Measurements from ENCODE around the gene IFT25. TPM values are rescaled to one million over a fixed set of nuclear protein-coding genes. Genes with fewer than 3 reads are reported as not detected.
A peak's percentile ranks its signal among the peaks of the same experiment; 100 is the strongest.

IFT25 gene
- total and polyA plus RNA-seq, 2 donors, result 39.9 to 52.3 TPM

DNA sequence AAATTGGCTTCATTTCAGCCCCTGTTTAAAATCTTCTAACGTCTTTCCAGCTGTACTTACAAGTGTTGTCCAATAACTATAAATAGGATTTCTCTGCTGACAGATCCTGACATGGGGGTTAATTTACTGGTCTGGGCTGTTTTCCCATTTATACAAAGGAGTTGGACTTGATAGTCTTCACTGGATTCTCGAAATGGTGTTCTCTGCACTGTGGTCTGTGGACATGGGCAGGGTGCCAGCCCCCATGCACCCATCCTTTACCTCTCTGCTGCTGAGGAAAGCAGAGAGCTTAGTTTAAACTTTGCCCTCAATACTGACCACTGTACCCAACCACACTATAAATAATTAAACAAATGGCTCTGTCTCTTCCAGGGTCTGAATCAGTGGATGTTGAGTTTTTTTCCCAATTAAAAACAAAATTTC lies 46.3 kb downstream of the IFT25 start:
- Histone ChIP-seq H3K4me3 (ENCODE audit: low read length in 2 of 2) (no peak overlapping the region), H3K27ac (ENCODE audit: low read depth in 1 of 2, low read length in 1 of 2) (no peak overlapping the region), H3K36me3 (ENCODE audit: control insufficient read depth in 2 of 2, insufficient read depth in 2 of 2, low read length in 1 of 2) (no peaks in the 10 kb centered on the region), H3K4me1 (ENCODE audit: control insufficient read depth in 2 of 2, insufficient read depth in 2 of 2, low read length in 2 of 2) (no peaks in the 10 kb centered on the region), H3K9me3 (ENCODE audit: control insufficient read depth in 2 of 2, insufficient read depth in 1 of 2, low read length in 1 of 2) (no peaks in the 10 kb centered on the region), H3K27me3 (ENCODE audit: control insufficient read depth in 2 of 2, insufficient read depth in 1 of 2, low read length in 1 of 2) (no peaks in the 10 kb centered on the region)
- DNase-seq (ENCODE audit: low read depth in 6 of 9, low spot score in 9 of 9), result no peak
- WGBS, result 37% methylated on average over 2 of the region's 2 CpGs

DNA sequence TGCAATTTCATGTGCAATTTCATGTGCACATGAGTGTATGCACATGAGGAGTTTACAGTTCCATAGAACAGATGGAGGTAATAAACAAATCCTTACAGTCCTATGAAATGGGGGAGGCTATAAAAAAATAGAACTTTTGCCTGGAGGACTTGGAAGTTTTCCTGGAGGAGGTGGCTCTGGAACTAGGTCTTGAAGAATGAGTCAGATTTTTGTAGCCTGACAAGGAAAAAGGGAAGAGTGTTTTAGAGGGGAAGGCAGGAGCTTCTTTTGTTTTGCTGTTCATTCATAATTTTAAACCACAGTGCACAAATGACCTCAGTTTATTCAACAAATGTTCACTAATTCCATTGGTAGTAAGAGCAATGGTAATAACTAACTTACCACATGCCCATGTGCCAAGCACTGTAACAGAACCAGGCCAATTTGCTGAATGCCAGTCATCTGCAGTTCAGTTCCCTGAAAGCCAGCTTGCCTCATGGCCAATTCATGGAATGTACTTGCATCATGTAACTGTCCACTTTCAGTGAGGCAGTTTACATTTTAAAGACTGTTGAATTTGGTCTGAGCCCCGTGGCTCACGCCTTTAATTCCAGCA lies 48.8 kb downstream of the IFT25 start:
- no peaks in the 10 kb centered on the region for H3K27me3 ChIP-seq (ENCODE audit: control insufficient read depth in 2 of 2, insufficient read depth in 1 of 2, low read length in 1 of 2)
- no peak for DNase-seq (ENCODE audit: low read depth in 6 of 9, low spot score in 9 of 9)
- H3K4me1 ChIP-seq (ENCODE audit: control insufficient read depth in 2 of 2, insufficient read depth in 2 of 2, low read length in 2 of 2), result no peaks in the 10 kb centered on the region
- H3K4me3 ChIP-seq (ENCODE audit: low read length in 2 of 2), result no peak overlapping the region
- H3K27ac ChIP-seq (ENCODE audit: low read depth in 1 of 2, low read length in 1 of 2), result no peak overlapping the region
- 98% methylated on average over 2 of the region's 2 CpGs for WGBS
- no peaks in the 10 kb centered on the region for H3K36me3 ChIP-seq (ENCODE audit: control insufficient read depth in 2 of 2, insufficient read depth in 2 of 2, low read length in 1 of 2)
- H3K9me3 ChIP-seq (ENCODE audit: control insufficient read depth in 2 of 2, insufficient read depth in 1 of 2, low read length in 1 of 2), result no peaks in the 10 kb centered on the region

DNA sequence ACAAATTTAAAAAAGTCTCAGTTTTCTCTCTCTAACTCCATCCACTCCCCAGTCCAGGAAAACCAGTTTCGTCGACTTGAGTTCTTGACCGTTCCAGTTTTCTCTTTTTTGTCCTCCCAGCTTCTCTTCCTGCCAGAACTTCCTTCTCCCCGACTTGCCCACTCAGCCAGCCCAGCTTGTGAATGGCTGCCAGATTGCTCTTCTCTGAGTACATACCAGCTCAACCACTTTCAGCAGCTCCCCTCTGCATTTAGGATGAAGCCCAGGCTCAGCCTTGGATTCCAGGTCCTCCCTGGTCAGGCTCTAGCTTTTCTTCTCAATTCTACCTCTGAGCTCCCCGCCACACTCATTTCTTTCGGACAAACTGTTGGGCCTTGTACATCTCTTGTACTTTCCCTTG lies 50.1 kb downstream of the IFT25 start:
- Histone ChIP-seq H3K36me3 (ENCODE audit: control insufficient read depth in 2 of 2, insufficient read depth in 2 of 2, low read length in 1 of 2) (no peaks in the 10 kb centered on the region), H3K4me3 (ENCODE audit: low read length in 2 of 2) (no peak overlapping the region), H3K27ac (ENCODE audit: low read depth in 1 of 2, low read length in 1 of 2) (no peak overlapping the region), H3K4me1 (ENCODE audit: control insufficient read depth in 2 of 2, insufficient read depth in 2 of 2, low read length in 2 of 2) (peaks cover 2 to 3% of the 10 kb centered on the region in 2 donors), H3K9me3 (ENCODE audit: control insufficient read depth in 2 of 2, insufficient read depth in 1 of 2, low read length in 1 of 2) (no peaks in the 10 kb centered on the region), H3K27me3 (ENCODE audit: control insufficient read depth in 2 of 2, insufficient read depth in 1 of 2, low read length in 1 of 2) (no peaks in the 10 kb centered on the region)
- DNase-seq (ENCODE audit: low read depth in 6 of 9, low spot score in 9 of 9), result no peak
- WGBS, result 75% methylated on average over 6 of the region's 6 CpGs

DNA sequence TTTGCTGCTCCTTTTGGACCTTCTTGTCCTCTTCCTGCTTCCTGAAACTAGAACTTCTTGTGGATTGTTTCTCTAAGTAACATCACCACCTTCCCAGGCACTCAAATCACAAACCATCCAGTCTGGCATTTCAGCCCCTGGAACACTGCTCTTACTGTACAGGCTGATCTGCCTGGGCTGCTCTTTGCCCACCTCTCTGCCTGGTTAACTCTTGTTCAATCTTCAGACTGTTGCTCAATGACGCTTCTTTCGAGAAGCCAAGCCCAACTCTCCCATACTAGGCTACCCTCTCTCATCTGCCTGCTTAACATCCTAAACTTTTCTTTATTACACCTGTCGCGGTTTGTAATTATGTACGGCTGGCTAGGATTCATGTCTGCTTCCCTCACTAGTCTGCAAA lies 50.9 kb downstream of the IFT25 start:
- H3K27me3 ChIP-seq (ENCODE audit: control insufficient read depth in 2 of 2, insufficient read depth in 1 of 2, low read length in 1 of 2), result no peaks in the 10 kb centered on the region
- H3K36me3 ChIP-seq (ENCODE audit: control insufficient read depth in 2 of 2, insufficient read depth in 2 of 2, low read length in 1 of 2), result no peaks in the 10 kb centered on the region
- DNase-seq (ENCODE audit: low read depth in 6 of 9, low spot score in 9 of 9), result no peak
- no peak overlapping the region for H3K4me3 ChIP-seq (ENCODE audit: low read length in 2 of 2)
- H3K27ac ChIP-seq (ENCODE audit: low read depth in 1 of 2, low read length in 1 of 2), result no peak overlapping the region
- WGBS, result 98% methylated on average over 5 of the region's 5 CpGs
- peaks cover 5 to 8% of the 10 kb centered on the region in 2 donors for H3K4me1 ChIP-seq (ENCODE audit: control insufficient read depth in 2 of 2, insufficient read depth in 2 of 2, low read length in 2 of 2)
- no peaks in the 10 kb centered on the region for H3K9me3 ChIP-seq (ENCODE audit: control insufficient read depth in 2 of 2, insufficient read depth in 1 of 2, low read length in 1 of 2)

DNA sequence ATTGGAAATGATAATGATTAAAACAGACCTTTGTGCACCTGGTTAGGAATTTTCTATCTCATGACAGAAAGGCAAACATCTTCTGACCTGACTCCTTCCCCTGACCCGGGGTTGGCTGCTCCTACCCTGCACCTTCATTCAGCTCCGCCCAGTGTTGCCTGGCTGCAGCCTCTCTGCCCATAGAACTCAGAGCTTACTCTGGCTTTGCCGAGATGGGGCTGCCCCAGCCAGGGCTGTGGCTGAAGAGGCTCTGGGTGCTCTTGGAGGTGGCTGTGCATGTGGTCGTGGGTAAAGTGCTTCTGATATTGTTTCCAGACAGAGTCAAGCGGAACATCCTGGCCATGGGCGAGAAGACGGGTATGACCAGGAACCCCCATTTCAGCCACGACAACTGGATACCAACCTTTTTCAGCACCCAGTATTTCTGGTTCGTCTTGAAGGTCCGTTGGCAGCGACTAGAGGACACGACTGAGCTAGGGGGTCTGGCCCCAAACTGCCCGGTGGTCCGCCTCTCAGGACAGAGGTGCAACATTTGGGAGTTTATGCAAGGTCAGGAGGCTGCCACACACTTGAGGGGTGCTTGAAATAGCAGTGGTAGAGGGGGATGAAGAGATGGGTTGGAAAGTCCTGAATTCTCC lies 51.4 kb downstream of the IFT25 start, which contains the start of gene DIO1:
TSS of gene DIO1 (plus strand) at position 189 of the 638 bp plus-strand sequence. CDS start at position 213, 24 bp downstream.
- Histone ChIP-seq H3K27me3 (ENCODE audit: control insufficient read depth in 2 of 2, insufficient read depth in 1 of 2, low read length in 1 of 2) (no peaks in the 10 kb centered on the region), H3K27ac (ENCODE audit: low read depth in 1 of 2, low read length in 1 of 2) (no peak within 1 kb of the TSS), H3K4me1 (ENCODE audit: control insufficient read depth in 2 of 2, insufficient read depth in 2 of 2, low read length in 2 of 2) (peaks cover 6 to 11% of the 10 kb centered on the region in 2 donors), H3K36me3 (ENCODE audit: control insufficient read depth in 2 of 2, insufficient read depth in 2 of 2, low read length in 1 of 2) (no peaks in the 10 kb centered on the region), H3K4me3 (ENCODE audit: low read length in 2 of 2) (no peak within 1 kb of the TSS), H3K9me3 (ENCODE audit: control insufficient read depth in 2 of 2, insufficient read depth in 1 of 2, low read length in 1 of 2) (no peaks in the 10 kb centered on the region)
- DNase-seq (ENCODE audit: low read depth in 6 of 9, low spot score in 9 of 9), result no peak
- WGBS, result 93% methylated on average over 14 of the region's 14 CpGs

DNA sequence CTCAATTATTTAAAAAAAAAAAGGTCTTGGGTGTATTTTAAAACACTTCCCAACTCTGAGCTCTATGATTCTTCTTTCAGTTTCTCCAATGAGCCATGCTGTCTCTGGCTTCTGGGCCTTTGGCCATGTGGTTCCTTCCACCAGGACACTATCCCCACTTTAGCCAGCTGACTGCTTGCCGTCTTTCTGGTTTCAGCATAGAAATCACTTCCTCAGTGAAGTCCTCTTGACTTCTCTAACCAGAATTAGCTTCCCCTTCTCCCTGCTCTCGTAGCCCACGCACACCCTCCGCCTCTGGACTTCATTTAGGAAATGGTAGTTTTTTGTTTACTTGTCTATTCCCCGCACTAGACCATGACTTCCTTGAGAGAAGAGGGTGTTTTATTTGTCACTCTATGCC lies 52.6 kb downstream of the IFT25 start:
- H3K27me3 ChIP-seq (ENCODE audit: control insufficient read depth in 2 of 2, insufficient read depth in 1 of 2, low read length in 1 of 2), result no peaks in the 10 kb centered on the region
- H3K27ac ChIP-seq (ENCODE audit: low read depth in 1 of 2, low read length in 1 of 2), result no peak overlapping the region
- H3K4me1 ChIP-seq (ENCODE audit: control insufficient read depth in 2 of 2, insufficient read depth in 2 of 2, low read length in 2 of 2), result peaks cover 7 to 12% of the 10 kb centered on the region in 2 donors
- 79% methylated on average over 5 of the region's 5 CpGs for WGBS
- no peak overlapping the region for H3K4me3 ChIP-seq (ENCODE audit: low read length in 2 of 2)
- no peaks in the 10 kb centered on the region for H3K36me3 ChIP-seq (ENCODE audit: control insufficient read depth in 2 of 2, insufficient read depth in 2 of 2, low read length in 1 of 2)
- H3K9me3 ChIP-seq (ENCODE audit: control insufficient read depth in 2 of 2, insufficient read depth in 1 of 2, low read length in 1 of 2), result no peaks in the 10 kb centered on the region
- peak in 1 of 9 donors; percentile 15 for DNase-seq (ENCODE audit: low read depth in 6 of 9, low spot score in 9 of 9)

DNA sequence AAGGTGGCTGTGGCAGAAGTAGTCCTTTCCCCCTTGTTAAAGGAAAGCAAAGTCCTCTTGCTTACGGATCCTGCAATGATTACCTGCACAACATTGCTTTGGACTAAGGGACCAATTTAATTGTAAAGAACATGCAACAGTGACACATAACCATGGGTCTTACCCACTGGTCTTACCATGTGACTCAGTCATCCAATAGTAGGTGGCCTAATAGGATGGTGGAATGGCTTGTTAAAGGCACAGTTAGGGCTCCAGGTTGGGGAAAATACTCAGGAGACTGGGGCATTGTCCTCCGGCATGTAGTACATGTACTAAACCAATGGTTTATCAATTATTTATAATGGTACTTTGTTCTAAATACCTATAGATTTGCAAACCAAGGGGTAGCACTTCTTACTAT lies 53.8 kb downstream of the IFT25 start:
- H3K4me1 ChIP-seq (ENCODE audit: control insufficient read depth in 2 of 2, insufficient read depth in 2 of 2, low read length in 2 of 2), result peaks cover 7 to 12% of the 10 kb centered on the region in 2 donors

DNA sequence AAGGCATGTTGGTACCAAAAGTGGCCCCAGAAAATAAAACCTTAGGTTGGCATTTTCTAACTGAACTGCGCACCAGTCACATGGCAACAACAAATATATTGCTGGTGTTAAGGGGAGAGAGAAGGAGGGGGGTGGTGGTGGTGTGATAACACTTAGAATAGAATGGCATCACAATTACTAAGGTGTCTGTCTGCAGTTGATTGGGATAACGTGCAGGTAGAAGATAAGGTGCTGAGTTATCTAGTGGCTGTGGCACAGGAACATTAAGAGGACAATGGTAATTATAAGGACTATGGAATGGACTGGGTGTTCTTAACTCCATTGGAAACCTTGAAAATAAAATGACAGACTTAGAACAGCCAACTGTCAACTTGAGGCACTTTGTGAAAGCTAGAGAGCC lies 54.5 kb downstream of the IFT25 start:
- peaks cover 7 to 12% of the 10 kb centered on the region in 2 donors for H3K4me1 ChIP-seq (ENCODE audit: control insufficient read depth in 2 of 2, insufficient read depth in 2 of 2, low read length in 2 of 2)
- no peak overlapping the region for H3K4me3 ChIP-seq (ENCODE audit: low read length in 2 of 2)
- no peaks in the 10 kb centered on the region for H3K27me3 ChIP-seq (ENCODE audit: control insufficient read depth in 2 of 2, insufficient read depth in 1 of 2, low read length in 1 of 2)
- WGBS, result 97% methylated on average over 2 of the region's 2 CpGs
- DNase-seq (ENCODE audit: low read depth in 6 of 9, low spot score in 9 of 9), result no peak
- H3K27ac ChIP-seq (ENCODE audit: low read depth in 1 of 2, low read length in 1 of 2), result no peak overlapping the region
- H3K9me3 ChIP-seq (ENCODE audit: control insufficient read depth in 2 of 2, insufficient read depth in 1 of 2, low read length in 1 of 2), result no peaks in the 10 kb centered on the region
- peaks cover 5 to 10% of the 10 kb centered on the region in 2 donors for H3K36me3 ChIP-seq (ENCODE audit: control insufficient read depth in 2 of 2, insufficient read depth in 2 of 2, low read length in 1 of 2)

More for the DNA sequence above, 53.8 kb downstream of the IFT25 start:
- Histone ChIP-seq H3K4me3 (ENCODE audit: low read length in 2 of 2) (no peak overlapping the region), H3K9me3 (ENCODE audit: control insufficient read depth in 2 of 2, insufficient read depth in 1 of 2, low read length in 1 of 2) (no peaks in the 10 kb centered on the region), H3K36me3 (ENCODE audit: control insufficient read depth in 2 of 2, insufficient read depth in 2 of 2, low read length in 1 of 2) (peaks cover 3 to 4% of the 10 kb centered on the region in 2 donors), H3K27me3 (ENCODE audit: control insufficient read depth in 2 of 2, insufficient read depth in 1 of 2, low read length in 1 of 2) (no peaks in the 10 kb centered on the region), H3K27ac (ENCODE audit: low read depth in 1 of 2, low read length in 1 of 2) (no peak overlapping the region)
- 98% methylated on average over 2 of the region's 2 CpGs for WGBS
- no peak for DNase-seq (ENCODE audit: low read depth in 6 of 9, low spot score in 9 of 9)

DNA sequence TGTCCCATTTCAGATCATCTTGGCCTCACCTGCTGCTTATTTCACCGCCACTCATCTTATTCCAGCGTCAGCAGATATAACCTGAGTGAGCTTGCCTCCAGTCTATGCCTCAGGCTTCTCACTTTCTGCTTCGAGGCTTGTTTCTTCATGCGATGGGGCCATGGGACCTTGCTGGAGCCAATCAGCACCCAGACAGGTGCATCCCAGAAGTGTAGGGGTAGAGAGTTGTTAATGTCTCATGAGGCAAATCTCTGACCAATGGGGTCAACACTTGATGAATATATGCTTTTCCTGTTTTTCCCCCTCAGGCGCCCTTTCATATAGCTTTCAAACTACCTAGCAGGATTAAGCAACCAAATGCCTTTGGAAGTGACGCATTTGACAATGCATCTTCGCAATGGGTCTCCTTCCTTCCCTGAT lies 55.0 kb downstream of the IFT25 start:
- H3K27ac ChIP-seq (ENCODE audit: low read depth in 1 of 2, low read length in 1 of 2), result no peak overlapping the region
- peaks cover 5 to 11% of the 10 kb centered on the region in 2 donors for H3K36me3 ChIP-seq (ENCODE audit: control insufficient read depth in 2 of 2, insufficient read depth in 2 of 2, low read length in 1 of 2)
- no peaks in the 10 kb centered on the region for H3K9me3 ChIP-seq (ENCODE audit: control insufficient read depth in 2 of 2, insufficient read depth in 1 of 2, low read length in 1 of 2)
- peak overlapping the region in 1 of 2 donors; percentile 94 for H3K4me3 ChIP-seq (ENCODE audit: low read length in 2 of 2)
- H3K27me3 ChIP-seq (ENCODE audit: control insufficient read depth in 2 of 2, insufficient read depth in 1 of 2, low read length in 1 of 2), result no peaks in the 10 kb centered on the region
- H3K4me1 ChIP-seq (ENCODE audit: control insufficient read depth in 2 of 2, insufficient read depth in 2 of 2, low read length in 2 of 2), result peaks cover 7 to 12% of the 10 kb centered on the region in 2 donors
- DNase-seq (ENCODE audit: low read depth in 6 of 9, low spot score in 9 of 9), result no peak
- 93% methylated on average over 7 of the region's 7 CpGs for WGBS

Data from thymus (tissue), 11 donors.